ENCODE data around the gene RPRD2. TPM values are rescaled to one million over a fixed set of nuclear protein-coding genes. Genes with fewer than 3 reads are reported as not detected.

RPRD2 gene
- total RNA-seq, 1 experiment from 2014 or later = 12.5 TPM

- Histone ChIP-seq H3K4me1 (ENCODE audit: insufficient read depth, low read length) (no peaks in the 10 kb centered on the region), H2AFZ (ENCODE audit: low read length) (no peak overlapping the region), H3K9ac (ENCODE audit: low read length) (no peak overlapping the region), H3K27ac (ENCODE audit: low read length) (no peak overlapping the region), H3K79me2 (ENCODE audit: low read length) (peaks cover 91% of the 10 kb centered on the region), H3K9me2 (replicated peaks; ENCODE audit: low read length) (no peaks in the 10 kb centered on the region), H3K4me2 (ENCODE audit: low read length) (no peak overlapping the region), H4K20me1 (ENCODE audit: low read length) (peaks cover 7% of the 10 kb centered on the region; the same call in 1 of the 2 replicates), H3K36me3 (ENCODE audit: low read depth, low read length) (no peaks in the 10 kb centered on the region), H3K27me3 (ENCODE audit: low read length) (no peaks in the 10 kb centered on the region), H3K4me3 (ENCODE audit: low read length) (no peak overlapping the region), H3F3A (ENCODE audit: low read length, unreplicated experiment) (no peaks in the 10 kb centered on the region), H3K9me3 (ENCODE audit: low read length) (no peaks in the 10 kb centered on the region)
- TF ChIP-seq CTCF (conservative IDR thresholded peaks at IDR 0.05; ENCODE audit: low read depth, low read length) = no peak
- BruUV-seq (replicated peaks) = no TSS peak
- intact Hi-C loops (cut with micrococcal nuclease) = no loop called here
- ATAC-seq = no peak
- DNase-seq = no peak
- POLR2A ChIA-PET (ENCODE audit: unreplicated experiment) = no interaction called here
- CTCF ChIA-PET = no interaction called here
Measured at GRCh38 chr1:150397392-150398032, 33.6 kb downstream of the RPRD2 start.

DNA sequence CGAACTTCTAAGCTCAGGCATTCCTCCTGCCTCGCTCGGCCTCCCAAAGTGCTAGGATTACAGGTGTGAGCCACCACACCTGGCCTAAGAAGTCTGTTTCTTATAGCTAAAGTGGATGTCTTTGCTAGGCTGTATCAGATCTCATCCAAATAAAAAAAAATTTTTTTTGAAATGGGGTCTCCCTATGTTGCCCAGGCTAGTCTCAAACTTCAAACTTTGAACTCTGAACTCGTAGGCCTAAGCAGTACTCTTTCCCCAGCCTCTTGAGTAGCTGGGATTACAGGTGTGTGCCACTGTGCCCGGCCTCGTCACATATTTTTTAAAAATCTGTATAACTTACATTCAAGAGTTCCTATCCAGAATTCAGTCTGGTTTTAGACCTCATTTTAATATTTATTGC is 40.5 kb downstream of the RPRD2 start:
- no peak for DNase-seq
- Histone ChIP-seq H3K36me3 (ENCODE audit: low read depth, low read length) (no peaks in the 10 kb centered on the region; the same call in 1 of the 2 replicates), H3F3A (ENCODE audit: low read length, unreplicated experiment) (no peaks in the 10 kb centered on the region), H3K27me3 (ENCODE audit: low read length) (no peaks in the 10 kb centered on the region), H3K4me3 (ENCODE audit: low read length) (no peak overlapping the region), H3K27ac (ENCODE audit: low read length) (no peak overlapping the region), H3K4me1 (ENCODE audit: insufficient read depth, low read length) (no peaks in the 10 kb centered on the region), H3K9ac (ENCODE audit: low read length) (no peak overlapping the region), H3K9me2 (replicated peaks; ENCODE audit: low read length) (no peaks in the 10 kb centered on the region), H3K4me2 (ENCODE audit: low read length) (no peak overlapping the region), H3K79me2 (ENCODE audit: low read length) (peaks cover 94% of the 10 kb centered on the region), H2AFZ (ENCODE audit: low read length) (no peak overlapping the region), H4K20me1 (ENCODE audit: low read length) (peaks cover 22% of the 10 kb centered on the region), H3K9me3 (ENCODE audit: low read length) (no peaks in the 10 kb centered on the region)
- no TSS peak for BruUV-seq (replicated peaks)
- no peak for ATAC-seq
- POLR2A ChIA-PET (ENCODE audit: unreplicated experiment) = no interaction called here
- TF ChIP-seq EZH2phosphoT487 (IDR thresholded peaks at IDR 0.05; ENCODE audit: borderline replicate concordance, low read length) (no peak), EZH2 (IDR thresholded peaks at IDR 0.05; ENCODE audit: low read length, unreplicated experiment) (no peak), CTCF (conservative IDR thresholded peaks at IDR 0.05; ENCODE audit: low read depth, low read length) (no peak)
- intact Hi-C loops (cut with micrococcal nuclease) = no loop called here
- CTCF ChIA-PET = no interaction called here

- CTCF ChIA-PET = no interaction called here
- no peak overlapping the region for H2AFZ ChIP-seq (ENCODE audit: low read length)
- H3K79me2 ChIP-seq (ENCODE audit: low read length) = peaks cover 93% of the 10 kb centered on the region
- H3K4me3 ChIP-seq (ENCODE audit: low read length) = no peak overlapping the region
- DNase-seq = no peak
- intact Hi-C loops (cut with micrococcal nuclease) = no loop called here
- H3K4me1 ChIP-seq (ENCODE audit: insufficient read depth, low read length) = no peaks in the 10 kb centered on the region
- no peaks in the 10 kb centered on the region for H3F3A ChIP-seq (ENCODE audit: low read length, unreplicated experiment)
- POLR2A ChIA-PET (ENCODE audit: unreplicated experiment) = no interaction called here
- no peaks in the 10 kb centered on the region for H3K27me3 ChIP-seq (ENCODE audit: low read length)
- H3K4me2 ChIP-seq (ENCODE audit: low read length) = no peak overlapping the region
- no peak for ATAC-seq
- no peaks in the 10 kb centered on the region; the same call in 1 of the 2 replicates for H3K36me3 ChIP-seq (ENCODE audit: low read depth, low read length)
- peaks cover 22% of the 10 kb centered on the region for H4K20me1 ChIP-seq (ENCODE audit: low read length)
- H3K9ac ChIP-seq (ENCODE audit: low read length) = no peak overlapping the region
- H3K9me3 ChIP-seq (ENCODE audit: low read length) = no peaks in the 10 kb centered on the region
- H3K9me2 ChIP-seq (replicated peaks; ENCODE audit: low read length) = no peaks in the 10 kb centered on the region
- BruUV-seq (replicated peaks) = no TSS peak
- no peak overlapping the region for H3K27ac ChIP-seq (ENCODE audit: low read length)
- TF ChIP-seq CTCF (conservative IDR thresholded peaks at IDR 0.05; ENCODE audit: low read depth, low read length) = no peak
- no peak for TF ChIP-seq EZH2phosphoT487 (IDR thresholded peaks at IDR 0.05; ENCODE audit: borderline replicate concordance, low read length)
- no peak for TF ChIP-seq EZH2 (IDR thresholded peaks at IDR 0.05; ENCODE audit: low read length, unreplicated experiment)
Measured at GRCh38 chr1:150405660-150406059, 41.7 kb downstream of the RPRD2 start.
